Measurements from ENCODE around the gene VSNL1. TPM values are rescaled to one million over a fixed set of nuclear protein-coding genes. Genes with fewer than 3 reads are reported as not detected.

Gene VSNL1
- total and polyA plus RNA-seq, 2 donors (not counting 1 experiment from before 2014, with no cell fraction given): 1.2 to 3.9 TPM

DNA sequence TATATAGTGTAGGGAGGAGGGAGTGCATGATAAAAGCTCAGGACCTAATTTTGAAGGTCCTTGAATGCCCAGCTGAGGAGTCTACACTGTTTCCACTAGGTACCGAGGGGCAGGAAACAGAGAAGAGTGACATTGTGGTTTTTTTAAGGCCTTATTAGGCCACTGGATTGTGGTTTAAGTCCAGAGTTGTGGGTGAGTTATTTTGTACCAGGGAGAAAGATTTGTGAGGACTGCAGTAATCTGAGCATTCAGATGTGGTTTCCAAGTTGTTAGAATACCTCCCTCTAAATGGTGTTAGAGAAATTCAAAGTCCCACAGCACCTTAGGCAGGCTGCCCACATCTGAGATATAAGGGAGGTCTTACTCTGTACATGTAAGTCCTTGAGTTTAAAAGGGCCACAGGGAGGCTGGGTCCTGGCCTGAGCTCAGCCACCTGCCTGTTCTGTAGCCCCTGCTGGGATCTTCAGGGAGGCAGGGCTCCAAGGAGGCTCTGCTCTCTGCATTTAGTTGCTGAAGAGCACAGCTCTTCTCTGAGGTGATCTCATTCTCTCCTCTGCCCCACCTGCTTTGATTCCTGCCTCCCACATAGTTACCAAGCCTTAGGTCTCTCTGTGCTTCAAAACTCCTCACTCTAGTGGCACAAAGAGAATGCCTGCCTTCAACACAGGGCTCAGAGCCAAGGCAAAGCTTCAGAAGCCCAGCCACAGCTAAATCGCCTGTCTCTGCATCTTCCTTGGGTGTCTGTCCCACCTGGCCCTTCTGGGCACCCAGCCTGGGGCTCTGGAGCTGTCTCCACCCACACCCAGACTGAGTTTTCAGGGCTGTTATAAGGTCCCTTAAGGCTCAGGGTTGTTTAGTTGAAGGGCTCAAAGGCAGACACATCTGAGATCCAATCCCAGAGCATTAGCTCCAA lies 88.1 kb downstream of the VSNL1 start:
- no peak overlapping the region for H3K4me2 ChIP-seq (ENCODE audit: extremely low read depth, insufficient read depth, low read length)
- H3K79me2 ChIP-seq (ENCODE audit: control insufficient read depth, insufficient read depth, low read length): no peaks in the 10 kb centered on the region
- H3K4me1 ChIP-seq (ENCODE audit: control insufficient read depth, extremely low read depth, insufficient read depth, low read length): no peaks in the 10 kb centered on the region
- DNase-seq (ENCODE audit: low read depth in 2 of 2): peak in 1 of 2 donors; percentile 86
- no peak for TF ChIP-seq EZH2 (IDR thresholded peaks at IDR 0.05; ENCODE audit: low read length, missing control alignments)
- TF ChIP-seq CTCF (conservative IDR thresholded peaks at IDR 0.05 in 1 of 2, IDR thresholded peaks at IDR 0.05 in 1 of 2; ENCODE audit: low read depth in 1 of 2, low read length in 2 of 2): no peak
- no peaks in the 10 kb centered on the region for H3K36me3 ChIP-seq (ENCODE audit: control insufficient read depth, insufficient read depth, low read length)
- no peak overlapping the region for H3K4me3 ChIP-seq (replicated peaks in 1 of 4; ENCODE audit: control extremely low read depth in 1 of 4, insufficient read depth in 1 of 4, low read depth in 3 of 4, low read length in 4 of 4)
- no peaks in the 10 kb centered on the region for H3K9me3 ChIP-seq (ENCODE audit: control insufficient read depth, insufficient read depth, low read depth, low read length)
- H2AFZ ChIP-seq (ENCODE audit: low read length): no peak overlapping the region
- no peaks in the 10 kb centered on the region for H3K27me3 ChIP-seq (ENCODE audit: control insufficient read depth, insufficient read depth, low read length)
- no peaks in the 10 kb centered on the region for H4K20me1 ChIP-seq (ENCODE audit: control insufficient read depth, extremely low read depth, insufficient read depth, low read length)
- H3K27ac ChIP-seq (ENCODE audit: insufficient read depth, low read length): no peak overlapping the region
- no peak overlapping the region for H3K9ac ChIP-seq (ENCODE audit: insufficient read depth, low read length)

- no peaks in the 10 kb centered on the region for H3K4me1 ChIP-seq (ENCODE audit: control insufficient read depth, extremely low read depth, insufficient read depth, low read length)
- H2AFZ ChIP-seq (ENCODE audit: low read length): no peak overlapping the region
- DNase-seq (ENCODE audit: low read depth in 2 of 2): no peak
- H3K36me3 ChIP-seq (ENCODE audit: control insufficient read depth, insufficient read depth, low read length): no peaks in the 10 kb centered on the region
- H4K20me1 ChIP-seq (ENCODE audit: control insufficient read depth, extremely low read depth, insufficient read depth, low read length): no peaks in the 10 kb centered on the region
- TF ChIP-seq CTCF (conservative IDR thresholded peaks at IDR 0.05 in 1 of 2, IDR thresholded peaks at IDR 0.05 in 1 of 2; ENCODE audit: low read depth in 1 of 2, low read length in 2 of 2): no peak
- no peak for TF ChIP-seq EZH2 (IDR thresholded peaks at IDR 0.05; ENCODE audit: low read length, missing control alignments)
- H3K79me2 ChIP-seq (ENCODE audit: control insufficient read depth, insufficient read depth, low read length): no peaks in the 10 kb centered on the region
- no peak overlapping the region for H3K4me3 ChIP-seq (replicated peaks in 1 of 4; ENCODE audit: control extremely low read depth in 1 of 4, insufficient read depth in 1 of 4, low read depth in 3 of 4, low read length in 4 of 4)
- H3K27me3 ChIP-seq (ENCODE audit: control insufficient read depth, insufficient read depth, low read length): no peaks in the 10 kb centered on the region
- H3K4me2 ChIP-seq (ENCODE audit: extremely low read depth, insufficient read depth, low read length): no peak overlapping the region
- no peaks in the 10 kb centered on the region for H3K9me3 ChIP-seq (ENCODE audit: control insufficient read depth, insufficient read depth, low read depth, low read length)
- H3K27ac ChIP-seq (ENCODE audit: insufficient read depth, low read length): no peak overlapping the region
- no peak overlapping the region for H3K9ac ChIP-seq (ENCODE audit: insufficient read depth, low read length)
These were observed 89.6 kb downstream of the VSNL1 start for GRCh38 chr2:17630089-17630488.

- Histone ChIP-seq H3K4me3 (replicated peaks in 1 of 4; ENCODE audit: control extremely low read depth in 1 of 4, insufficient read depth in 1 of 4, low read depth in 3 of 4, low read length in 4 of 4) (no peak overlapping the region), H4K20me1 (ENCODE audit: control insufficient read depth, extremely low read depth, insufficient read depth, low read length) (no peaks in the 10 kb centered on the region), H3K4me1 (ENCODE audit: control insufficient read depth, extremely low read depth, insufficient read depth, low read length) (no peaks in the 10 kb centered on the region), H3K27ac (ENCODE audit: insufficient read depth, low read length) (no peak overlapping the region), H3K79me2 (ENCODE audit: control insufficient read depth, insufficient read depth, low read length) (no peaks in the 10 kb centered on the region), H2AFZ (ENCODE audit: low read length) (no peak overlapping the region), H3K27me3 (ENCODE audit: control insufficient read depth, insufficient read depth, low read length) (no peaks in the 10 kb centered on the region), H3K9ac (ENCODE audit: insufficient read depth, low read length) (no peak overlapping the region), H3K36me3 (ENCODE audit: control insufficient read depth, insufficient read depth, low read length) (no peaks in the 10 kb centered on the region), H3K9me3 (ENCODE audit: control insufficient read depth, insufficient read depth, low read depth, low read length) (no peaks in the 10 kb centered on the region), H3K4me2 (ENCODE audit: extremely low read depth, insufficient read depth, low read length) (no peak overlapping the region)
- TF ChIP-seq EZH2 (IDR thresholded peaks at IDR 0.05; ENCODE audit: low read length, missing control alignments) (no peak), CTCF (conservative IDR thresholded peaks at IDR 0.05 in 1 of 2, IDR thresholded peaks at IDR 0.05 in 1 of 2; ENCODE audit: low read depth in 1 of 2, low read length in 2 of 2) (no peak)
- no peak for DNase-seq (ENCODE audit: low read depth in 2 of 2)
These were observed 94.5 kb downstream of the VSNL1 start for GRCh38 chr2:17634997-17635396.

Measured in fibroblast of lung (primary cell).